A549 (cell line): ENCODE results near the gene MCTP1. TPM values are rescaled to one million over a fixed set of nuclear protein-coding genes. Genes with fewer than 3 reads are reported as not detected.

Experiments used
- ATAC-seq, 2 experiments: fragments of 200-7000 bp in 1 of 2; fragments of >200 bp in 1 of 2; cut with Nextera tagmentation in 1 of 2; cut with Tn5 transposase in 1 of 2; 3 replicates each; pipeline versions ENCODE4 v1.8.0 to v1.9.1; 2018 to 2020; ENCODE audit warnings: mild to moderate bottlenecking in 1 of 2, moderate library complexity in 1 of 2
- CTCF ChIA-PET: fragments of 300-600 bp; sonication (Branson Sonifier 250); formaldehyde crosslinking; extraction: SDS; loops from one replicate; lab custom pipeline; 2021; ENCODE audit warnings: antibody characterized with exemption, inconsistent platforms; lab: Yijun Ruan, JAX
- POLR2A ChIA-PET: fragments of 350-600 bp; formaldehyde crosslinking; extraction: SDS; loops from one replicate; lab custom pipeline; 2021; ENCODE audit warnings: antibody characterized with exemption, inconsistent platforms; lab: Yijun Ruan, JAX
- DNase-seq, 2 experiments: peaks; one replicate each; pipeline versions ENCODE4 v3.0.0 to v3.0.0-alpha.2; 2011 to 2016; ENCODE audit warnings: low read depth in 1 of 2, low spot score in 1 of 2
- FAIRE-seq: peaks from 2 replicates; lab custom pipeline; 2011; peaks lifted over from hg19 to GRCh38; lab: Jason Lieb, UNC
- H3K27ac ChIP-seq, 2 experiments: fragments of >200 bp; sonication (Bioruptor Twin); formaldehyde crosslinking; 3 replicates each; pipeline ENCODE4 v1.5.1; 2016 to 2017
- H3K4me1 ChIP-seq: fragments of >200 bp; sonication (Bioruptor Twin); formaldehyde crosslinking; 3 replicates; pipeline ENCODE4 v1.6.1; 2016
- H3K4me2 ChIP-seq: fragments of >200 bp; sonication (Bioruptor Twin); formaldehyde crosslinking; 3 replicates; pipeline ENCODE4 v1.6.1; 2016
- H3K4me3 ChIP-seq: fragments of >200 bp; sonication (Bioruptor Twin); formaldehyde crosslinking; 3 replicates; pipeline ENCODE4 v1.5.1; 2016
- H3K9me3 ChIP-seq: fragments of >200 bp; sonication (Bioruptor Twin); formaldehyde crosslinking; 3 replicates; pipeline ENCODE4 v1.6.1; 2016
- CBX8 ChIP-seq: fragments of 200-600 bp; sonication (generic); IDR thresholded peaks from 2 replicates; pipeline ENCODE4 v1.6.1; 2016
- CEBPB ChIP-seq, 2 experiments: fragments of >200 bp in 1 of 2; sonication (Bioruptor Twin) in 1 of 2; formaldehyde crosslinking in 1 of 2; IDR thresholded peaks; 2 replicates each; pipeline ENCODE4 v1.6.1; 2012 to 2016
- EHF ChIP-seq: fragments of 250-450 bp; sonication (Bioruptor Pico); IDR thresholded peaks from 2 replicates; pipeline ENCODE4 v1.5.0; 2020; ENCODE audit warnings: mild to moderate bottlenecking
- HES2 ChIP-seq: fragments of >200 bp; sonication (Bioruptor Twin); formaldehyde crosslinking; IDR thresholded peaks from 2 replicates; pipeline ENCODE4 v1.6.1; 2016
- HMGXB4 ChIP-seq: fragments of 250-450 bp; sonication (Bioruptor Pico); IDR thresholded peaks from 2 replicates; pipeline ENCODE4 v1.5.0; 2021; ENCODE audit warnings: mild to moderate bottlenecking, moderate library complexity, borderline replicate concordance
- JUN ChIP-seq, 2 experiments: fragments of >200 bp; sonication (Bioruptor Twin); formaldehyde crosslinking; IDR thresholded peaks; 2 replicates in 1 of 2; 3 replicates in 1 of 2; pipeline ENCODE4 v1.6.1; 2016 to 2017
- JUNB ChIP-seq: fragments of >200 bp; sonication (Bioruptor Twin); formaldehyde crosslinking; IDR thresholded peaks from 2 replicates; pipeline ENCODE4 v1.6.1; 2016
- KDM1A ChIP-seq: fragments of 200-600 bp; sonication (generic); IDR thresholded peaks from 2 replicates; pipeline ENCODE4 v1.6.1; 2016; ENCODE audit warnings: low read depth, mild to moderate bottlenecking
- MYC ChIP-seq: IDR thresholded peaks from 2 replicates; pipeline ENCODE4 v1.6.1; 2012; ENCODE audit warnings: mild to moderate bottlenecking, inconsistent platforms, low read length, improper control_type of control experiment, borderline replicate concordance
- NPAS2 ChIP-seq: fragments of 250-450 bp; sonication (Bioruptor Pico); IDR thresholded peaks from 2 replicates; pipeline ENCODE4 v1.8.0; 2022; ENCODE audit warnings: mild to moderate bottlenecking, moderate library complexity, borderline replicate concordance
- NR3C1 ChIP-seq: fragments of >200 bp; sonication (Bioruptor Twin); formaldehyde crosslinking; IDR thresholded peaks from 3 replicates; pipeline ENCODE4 v1.6.1; 2017
- PBX3 ChIP-seq: IDR thresholded peaks from 2 replicates; pipeline ENCODE4 v1.6.1; 2012
- PHF8 ChIP-seq: fragments of 200-600 bp; sonication (generic); IDR thresholded peaks from 2 replicates; pipeline ENCODE4 v1.6.1; 2016; ENCODE audit warnings: low read depth, mild to moderate bottlenecking, antibody characterized with exemption, moderate library complexity, borderline replicate concordance
- RAD21 ChIP-seq, 2 experiments: fragments of >200 bp in 1 of 2; sonication (Bioruptor Twin) in 1 of 2; formaldehyde crosslinking in 1 of 2; IDR thresholded peaks in 1 of 2; conservative IDR thresholded peaks in 1 of 2; 2 replicates in 1 of 2; 3 replicates in 1 of 2; pipeline ENCODE4 v1.6.1; 2012 to 2018; ENCODE audit warnings: inconsistent platforms in 1 of 2
- REST ChIP-seq: fragments of 200-600 bp; sonication (generic); IDR thresholded peaks from 2 replicates; pipeline ENCODE4 v1.6.1; 2016; ENCODE audit warnings: antibody characterized with exemption, mild to moderate bottlenecking, moderate library complexity
- SREBF2 ChIP-seq: fragments of 450-650 bp; IDR thresholded peaks from 2 replicates; pipeline ENCODE4 v1.6.1; 2014; ENCODE audit warnings: mild to moderate bottlenecking, moderate library complexity
- ZFP36 ChIP-seq: fragments of 450-650 bp; IDR thresholded peaks from 2 replicates; pipeline ENCODE4 v1.6.1; 2014; ENCODE audit warnings: borderline replicate concordance; ENCODE audit not compliant: partially characterized antibody
- ZNF302 ChIP-seq: fragments of 250-450 bp; sonication (Bioruptor Pico); IDR thresholded peaks from 2 replicates; pipeline ENCODE4 v1.9.0; 2021; ENCODE audit warnings: inconsistent platforms, mild to moderate bottlenecking, moderate library complexity
- WGBS: methylation state at CpG from one replicate; pipeline ENCODE4 v1.1.6; 2017; ENCODE audit errors: missing lambda C conversion rate; 5-methylcytosine and 5-hydroxymethylcytosine counted together
- polyA plus RNA-seq, 4 experiments: library from polyadenylated mRNA; depleted of rRNA in 3 of 4; stranded (reverse); fragments of >200 nt; fragmentation: RNase III in 1 of 4; extraction: RNeasy Plus Mini Kit Qiagen cat#74134 plus additional on column Dnase treatment in 1 of 4; gene quantifications; 2 replicates in 3 of 4; 3 replicates in 1 of 4; pipeline ENCODE4 v1.2.3, GENCODE V29; 2011 to 2017

Gene MCTP1
- polyA plus RNA-seq, 2 of the 4 experiments (the other 2 are of a cell fraction) = 5.4 to 6.9 TPM

- no peak for TF ChIP-seq REST
- TF ChIP-seq PHF8 = no peak
Measured at GRCh38 chr5:95317687-95318086, 32.8 kb upstream of the MCTP1 start (continued).

GRCh38 chr5:95317085-95317484 is 32.2 kb upstream of the MCTP1 start:
- peak in 1 of 2 experiments; percentile 29; a peak in 2 of 6 replicates for ATAC-seq
- H3K9me3 ChIP-seq = no peaks in the 10 kb centered on the region; the same call in 2 of the 3 replicates
- 76% methylated on average over 2 of the region's 2 CpGs for WGBS
- no peak for FAIRE-seq
- H3K4me1 ChIP-seq = no peaks in the 10 kb centered on the region
- no peak overlapping the region for H3K4me2 ChIP-seq
- POLR2A ChIA-PET = no interaction called here
- CTCF ChIA-PET = interaction anchor here (0.6 kb wide), 1 partner anchor 29 kb away, joined by 3 read pairs; no protein-coding TSS in a partner anchor
- H3K27ac ChIP-seq = no peak overlapping the region
- no peak for DNase-seq
- TF ChIP-seq RAD21 (conservative IDR thresholded peaks at IDR 0.05 in 1 of 2, IDR thresholded peaks at IDR 0.05 in 1 of 2) (no peak), JUNB (no peak), HES2 (no peak), CEBPB (IDR thresholded peaks at IDR 0.05) (no peak), NR3C1 (no peak), NPAS2 (CRISPR knock-in tag) (no peak), SREBF2 (no peak), KDM1A (no peak)
- TF ChIP-seq, all 56 proteins: peak for 0
- H3K4me3 ChIP-seq = no peak overlapping the region

- no peak overlapping the region for H3K4me3 ChIP-seq
- CTCF ChIA-PET = no interaction called here
- POLR2A ChIA-PET = no interaction called here
- FAIRE-seq (no peak), DNase-seq (no peak), ATAC-seq (no peak)
- no peaks in the 10 kb centered on the region for H3K9me3 ChIP-seq
- H3K27ac ChIP-seq = no peak overlapping the region
- 66% methylated on average over 2 of the region's 2 CpGs for WGBS
- H3K4me2 ChIP-seq = no peak overlapping the region
- no peak for TF ChIP-seq PBX3
- no peak for TF ChIP-seq ZFP36
- no peak for TF ChIP-seq EHF (CRISPR knock-in tag)
- TF ChIP-seq MYC = no peak
- TF ChIP-seq ZNF302 = no peak
- TF ChIP-seq CBX8 = no peak
- TF ChIP-seq JUN (IDR thresholded peaks at IDR 0.05) = no peak
- H3K4me1 ChIP-seq = no peaks in the 10 kb centered on the region
Measured at GRCh38 chr5:95304711-95305110, 19.8 kb upstream of the MCTP1 start.

GRCh38 chr5:95298651-95299050 is 13.8 kb upstream of the MCTP1 start:
- TF ChIP-seq HMGXB4 (CRISPR knock-in tag) = no peak
- TF ChIP-seq ZNF302 = no peak
- no peak for TF ChIP-seq JUNB
- no peak overlapping the region for H3K27ac ChIP-seq

More at GRCh38 chr5:95298651-95299050, 13.8 kb upstream of the MCTP1 start:
- ATAC-seq (no peak), DNase-seq (no peak), FAIRE-seq (no peak)
- 2% methylated on average over 1 of the region's 1 CpG for WGBS
- Histone ChIP-seq H3K9me3 (no peaks in the 10 kb centered on the region), H3K4me1 (no peaks in the 10 kb centered on the region), H3K4me3 (no peak overlapping the region), H3K4me2 (no peak overlapping the region)
- ChIA-PET POLR2A (no interaction called here), CTCF (interaction anchor here (0.8 to 2.2 kb wide), 2 partner anchors 11 to 15 kb away, joined by 3 to 7 read pairs; no protein-coding TSS in a partner anchor)
